SK-N-MC (cell line): Measurements from ENCODE around the gene NPLOC4.

Experiments
- EZH2 ChIP-seq: fragments of 200-600 bp; sonication (generic); IDR thresholded peaks from one replicate; pipeline ENCODE4 v1.6.1; 2017; ENCODE audit warnings: antibody characterized with exemption
- FOXP2 ChIP-seq: optimal IDR thresholded peaks from 2 replicates; pipeline ENCODE3; 2011; ENCODE audit warnings: mild to moderate bottlenecking, moderate library complexity; ENCODE audit not compliant: insufficient read depth; ENCODE audit errors: extremely low read length, control extremely low read depth
- POLR2AphosphoS5 ChIP-seq: IDR thresholded peaks from 2 replicates; pipeline ENCODE4 v1.6.1; 2012; ENCODE audit warnings: mild to moderate bottlenecking, low read depth, low read length, borderline replicate concordance

GRCh38 chr17:81651692-81652091, 14.8 kb upstream of the NPLOC4 start:
- TF ChIP-seq POLR2AphosphoS5 (no peak), EZH2 (no peak), FOXP2 (no peak)
